ENCODE data around the gene TSPAN15.
"Not testable (repeated sequence)": the region's sequence is repeated elsewhere in the genome, so short reads cannot be mapped to it uniquely, and the experiment has no call there.

The TSPAN15 gene

DNA sequence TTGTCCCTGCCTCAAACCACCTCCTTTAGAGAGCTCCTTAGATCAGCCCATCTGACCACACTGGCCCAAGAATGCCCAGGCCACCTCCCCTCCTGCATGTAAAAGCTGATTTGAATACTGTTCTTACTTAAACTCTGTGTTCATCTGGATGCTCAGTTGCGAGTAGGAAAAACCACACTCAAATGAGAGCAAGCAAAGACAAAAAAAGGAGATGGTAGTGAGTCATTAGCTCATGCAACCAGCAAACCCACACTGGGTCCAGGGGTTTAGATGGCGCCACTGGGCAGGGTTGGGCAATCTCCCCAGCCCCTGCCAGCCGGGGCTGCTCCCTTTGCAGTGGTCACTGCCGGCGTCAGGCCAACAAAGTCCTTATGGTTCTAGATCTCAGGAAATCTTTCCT, 32.7 kb downstream of the TSPAN15 start:
- Histone ChIP-seq H3K4me3 (peak overlapping the region in 1 of 10 experiments; percentile 26; a peak in 1 of 20 replicates), H3K27ac (peak overlapping the region in 10 of 11 experiments; percentile 47 to 87 (median 63); a peak in 20 of 22 replicates), H3K4me1 (peaks cover 37 to 79% (median 64%) of the 10 kb centered on the region in 10 experiments), H3K9me3 (replicated peaks in 1 of 11) (peaks cover 22 to 37% (median 25%) of the 10 kb centered on the region in 11 experiments), H4K20me1 (no peaks in the 10 kb centered on the region), H3K36me3 (peaks cover 0 to 55% (median 34%) of the 10 kb centered on the region in 11 experiments; a peak in 15 of 22 replicates), H3K27me3 (no peaks in the 10 kb centered on the region), H3K9ac (peak overlapping the region in 8 of 11 experiments; percentile 4 to 62 (median 44); a peak in 10 of 22 replicates), H3K4me2 (peak overlapping the region in 9 of 11 experiments; percentile 29 to 90 (median 68); a peak in 16 of 22 replicates)
- TF ChIP-seq Cebpa-rat (IDR thresholded peaks at IDR 0.05), result peak in 8 of 11 experiments; percentile 8 to 74 (median 40); a peak in 8 of 22 replicates

DNA sequence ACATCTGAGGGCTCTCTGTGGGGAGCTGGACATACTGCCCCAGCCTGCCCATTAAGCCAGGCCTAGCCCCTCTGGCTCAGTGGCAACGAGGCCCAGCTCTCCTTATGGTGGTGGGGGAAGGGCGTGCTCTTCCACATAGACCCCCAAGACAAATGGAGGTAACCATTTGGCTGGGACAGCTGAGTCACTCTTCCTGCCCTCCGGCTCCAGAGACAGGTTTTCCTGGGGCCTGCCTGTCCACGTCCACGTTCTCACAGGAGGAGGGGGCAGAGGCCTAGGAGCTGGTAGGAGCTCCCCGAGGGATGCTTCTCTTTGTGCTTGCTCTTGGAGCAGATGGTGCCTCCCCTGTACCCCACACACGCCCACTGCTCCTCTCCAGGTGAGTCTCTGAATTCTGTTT, 33.5 kb downstream of the TSPAN15 start:
- peak overlapping the region in 8 of 11 experiments; percentile 44 to 90 (median 77); a peak in 15 of 22 replicates for H3K4me2 ChIP-seq
- H3K4me1 ChIP-seq, result peaks cover 29 to 72% (median 56%) of the 10 kb centered on the region in 10 experiments
- H3K36me3 ChIP-seq, result peaks cover 0 to 60% (median 42%) of the 10 kb centered on the region in 11 experiments; a peak in 15 of 22 replicates
- peak overlapping the region in 10 of 11 experiments; percentile 47 to 87 (median 63); a peak in 19 of 22 replicates for H3K27ac ChIP-seq
- H3K9me3 ChIP-seq (replicated peaks in 1 of 11), result peaks cover 30 to 45% (median 32%) of the 10 kb centered on the region in 11 experiments
- H3K4me3 ChIP-seq, result no peak overlapping the region
- no peaks in the 10 kb centered on the region for H3K27me3 ChIP-seq
- H4K20me1 ChIP-seq, result no peaks in the 10 kb centered on the region
- TF ChIP-seq Cebpa-rat (IDR thresholded peaks at IDR 0.05), result no peak
- peak overlapping the region in 4 of 11 experiments; percentile 24 to 57 (median 36); a peak in 4 of 22 replicates for H3K9ac ChIP-seq

DNA sequence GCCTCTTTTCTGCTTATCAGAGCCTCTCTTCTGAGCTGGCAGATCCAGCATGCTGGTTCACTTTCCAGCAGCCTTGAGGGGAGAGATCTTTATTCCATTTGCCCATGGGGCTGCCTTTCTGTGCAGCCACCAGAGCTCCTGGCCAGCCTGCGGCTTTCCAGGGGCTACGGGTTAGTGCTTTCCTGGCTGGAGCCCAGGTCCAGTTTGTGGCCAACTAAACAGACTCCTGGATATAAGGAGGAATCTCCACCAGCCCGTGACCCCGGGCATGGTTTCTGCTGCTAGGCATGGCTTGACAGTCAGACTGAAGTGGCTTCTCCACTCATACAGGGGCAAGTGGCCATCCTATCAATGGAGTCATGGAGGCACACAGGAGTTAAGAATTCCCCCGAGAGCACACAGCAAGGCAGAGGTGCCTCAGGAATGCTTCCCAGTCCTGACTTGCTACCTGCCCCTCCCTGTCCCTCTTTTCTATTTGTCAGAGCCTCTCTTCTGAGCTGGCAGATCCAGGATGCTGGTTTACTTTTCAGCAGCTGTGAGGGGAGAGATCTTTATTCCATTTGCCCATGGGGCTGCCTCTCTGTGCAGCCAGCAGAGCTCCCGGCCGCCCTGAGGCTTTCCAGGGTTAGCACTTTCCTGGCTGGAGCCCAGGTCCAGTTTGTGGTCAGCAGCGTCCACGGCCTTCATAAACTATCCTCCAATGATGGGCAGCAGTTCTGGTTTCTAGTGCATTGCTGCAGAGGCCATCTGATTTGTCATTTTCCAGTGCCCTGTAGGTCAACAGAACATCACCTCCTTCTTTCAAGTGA, 35.9 kb downstream of the TSPAN15 start:
- Histone ChIP-seq H3K9me3 (replicated peaks in 1 of 11) (peaks cover 34 to 49% (median 36%) of the 10 kb centered on the region in 11 experiments), H3K27me3 (no peaks in the 10 kb centered on the region), H3K4me3 (peak overlapping the region in 1 of 10 experiments; percentile 35; a peak in 1 of 20 replicates), H3K36me3 (peaks cover 0 to 67% (median 50%) of the 10 kb centered on the region in 11 experiments; a peak in 15 of 22 replicates), H3K4me1 (peaks cover 5 to 68% (median 47%) of the 10 kb centered on the region in 10 experiments), H3K27ac (no peak overlapping the region), H4K20me1 (no peaks in the 10 kb centered on the region), H3K4me2 (peak overlapping the region in 2 of 11 experiments; percentile 11 to 26; a peak in 1 of 22 replicates), H3K9ac (no peak overlapping the region)
- no peak for TF ChIP-seq Cebpa-rat (IDR thresholded peaks at IDR 0.05)

- Histone ChIP-seq H3K9me3 (replicated peaks in 1 of 11) (peaks cover 34 to 49% (median 36%) of the 10 kb centered on the region in 11 experiments), H3K4me3 (peak overlapping the region in 1 of 10 experiments; percentile 28; a peak in 1 of 20 replicates), H3K4me1 (peaks cover 0 to 66% (median 46%) of the 10 kb centered on the region in 10 experiments; a peak in 18 of 20 replicates), H3K36me3 (peaks cover 0 to 67% (median 50%) of the 10 kb centered on the region in 11 experiments; a peak in 15 of 22 replicates)
- not testable (repeated sequence) for H4K20me1 ChIP-seq, H3K27me3 ChIP-seq, H3K27ac ChIP-seq, H3K9ac ChIP-seq, H3K4me2 ChIP-seq
Measured at GRCh38 chr10:69488149-69488844, 37.0 kb downstream of the TSPAN15 start.

DNA sequence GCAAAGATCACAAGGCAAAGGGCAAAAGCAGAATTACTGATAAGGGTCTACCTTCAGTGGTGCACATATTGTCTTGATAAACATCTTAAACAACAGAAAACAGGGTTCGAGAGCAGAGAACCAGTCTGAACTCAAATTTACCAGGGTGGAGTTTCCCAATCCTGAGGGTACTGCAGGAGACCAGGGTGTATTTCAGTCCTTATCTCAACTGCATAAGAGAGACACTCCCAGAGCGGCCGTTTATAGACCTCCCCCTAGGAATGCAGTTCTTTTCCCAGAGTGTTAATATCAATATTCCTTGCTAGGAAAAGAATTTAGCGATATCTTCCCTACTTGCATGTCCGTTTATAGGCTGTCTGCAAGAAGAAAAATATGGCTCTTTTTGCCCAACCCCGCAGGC, 37.6 kb downstream of the TSPAN15 start:
- Histone ChIP-seq H3K4me1 (peaks cover 0 to 61% (median 42%) of the 10 kb centered on the region in 10 experiments; a peak in 18 of 20 replicates), H3K9me3 (replicated peaks in 1 of 11) (peaks cover 34 to 49% (median 36%) of the 10 kb centered on the region in 11 experiments), H3K36me3 (peaks cover 0 to 63% (median 50%) of the 10 kb centered on the region in 11 experiments; a peak in 15 of 22 replicates)
- H3K27ac ChIP-seq, H3K9ac ChIP-seq, H3K4me2 ChIP-seq, H3K4me3 ChIP-seq, H4K20me1 ChIP-seq, H3K27me3 ChIP-seq: not testable (repeated sequence)

- peaks cover 0 to 53% (median 34%) of the 10 kb centered on the region in 10 experiments; a peak in 16 of 20 replicates for H3K4me1 ChIP-seq
- TF ChIP-seq Cebpa-rat (IDR thresholded peaks at IDR 0.05), result no peak
- H3K27ac ChIP-seq, result no peak overlapping the region
- peaks cover 0 to 57% (median 48%) of the 10 kb centered on the region in 11 experiments; a peak in 15 of 22 replicates for H3K36me3 ChIP-seq
- no peaks in the 10 kb centered on the region for H4K20me1 ChIP-seq
- H3K9ac ChIP-seq, result no peak overlapping the region
- no peaks in the 10 kb centered on the region for H3K27me3 ChIP-seq
- H3K4me3 ChIP-seq, result no peak overlapping the region
- peaks cover 34 to 44% (median 36%) of the 10 kb centered on the region in 11 experiments for H3K9me3 ChIP-seq (replicated peaks in 1 of 11)
- no peak overlapping the region for H3K4me2 ChIP-seq
Measured at GRCh38 chr10:69489506-69490090, 38.3 kb downstream of the TSPAN15 start.

- Histone ChIP-seq H3K4me2 (peak overlapping the region in 6 of 11 experiments; percentile 36 to 84 (median 66); a peak in 12 of 22 replicates), H3K9ac (peak overlapping the region in 1 of 11 experiments; percentile 15; a peak in 1 of 22 replicates), H4K20me1 (no peaks in the 10 kb centered on the region), H3K27ac (no peak overlapping the region), H3K27me3 (no peaks in the 10 kb centered on the region), H3K36me3 (peaks cover 0 to 58% (median 38%) of the 10 kb centered on the region in 11 experiments; a peak in 15 of 22 replicates), H3K4me1 (peaks cover 0 to 45% (median 26%) of the 10 kb centered on the region in 10 experiments; a peak in 16 of 20 replicates), H3K9me3 (replicated peaks in 1 of 11) (peaks cover 34 to 42% (median 36%) of the 10 kb centered on the region in 11 experiments), H3K4me3 (no peak overlapping the region)
- TF ChIP-seq Cebpa-rat (IDR thresholded peaks at IDR 0.05), result no peak
Measured at GRCh38 chr10:69490876-69491275, 39.6 kb downstream of the TSPAN15 start.

GRCh38 chr10:69491611-69492010, 40.3 kb downstream of the TSPAN15 start:
- Histone ChIP-seq H3K4me2 (peak overlapping the region in 10 of 11 experiments; percentile 2 to 84 (median 48); a peak in 18 of 22 replicates), H4K20me1 (no peaks in the 10 kb centered on the region), H3K9ac (peak overlapping the region in 3 of 11 experiments; percentile 15 to 56 (median 21); a peak in 5 of 22 replicates), H3K27me3 (no peaks in the 10 kb centered on the region), H3K9me3 (replicated peaks in 1 of 11) (peaks cover 33 to 37% (median 36%) of the 10 kb centered on the region in 11 experiments), H3K4me1 (peaks cover 0 to 37% (median 25%) of the 10 kb centered on the region in 10 experiments; a peak in 16 of 20 replicates), H3K4me3 (no peak overlapping the region), H3K27ac (peak overlapping the region in 5 of 11 experiments; percentile 4 to 30 (median 18); a peak in 4 of 22 replicates), H3K36me3 (peaks cover 0 to 55% (median 30%) of the 10 kb centered on the region in 11 experiments; a peak in 15 of 22 replicates)
- no peak for TF ChIP-seq Cebpa-rat (IDR thresholded peaks at IDR 0.05)

All from BLaER1 treated with 17β-estradiol and CSF1 and Interleukin-3, amounts not matched to agents 10 nM and 100 nM (cell line).